DND-41 (cell line): ENCODE measurements around the gene SPAG5.

Experiments
- ATAC-seq: fragments of 200-7000 bp; cut with Tn5 transposase; 3 replicates; pipeline ENCODE4 v1.9.1; 2021; ENCODE audit warnings: low read depth; ENCODE audit not compliant: insufficient read depth
- DNase-seq: peaks from one replicate; pipeline ENCODE4 v3.0.0-alpha.2; 2020
- H2AFZ ChIP-seq: 2 replicates; pipeline ENCODE4 v1.6.0; 2012; ENCODE audit warnings: low read depth, low read length
- H3K27ac ChIP-seq: 2 replicates; pipeline ENCODE4 v1.5.1; 2012; ENCODE audit warnings: low read length, inconsistent platforms
- H3K27me3 ChIP-seq: fragments of 200-600 bp; sonication (generic); 2 replicates; pipeline ENCODE4 v1.6.0; 2012; ENCODE audit warnings: low read length, mild to moderate bottlenecking, inconsistent platforms; ENCODE audit not compliant: insufficient read depth, poor library complexity
- H3K36me3 ChIP-seq: 2 replicates; pipeline ENCODE4 v1.5.1; 2012; ENCODE audit warnings: low read length, inconsistent platforms; ENCODE audit not compliant: insufficient read depth
- H3K4me1 ChIP-seq: 2 replicates; pipeline ENCODE4 v1.5.1; 2012; ENCODE audit warnings: mild to moderate bottlenecking, low read length; ENCODE audit not compliant: insufficient read depth
- H3K4me2 ChIP-seq: 2 replicates; pipeline ENCODE4 v1.6.0; 2012; ENCODE audit warnings: mild to moderate bottlenecking, moderate library complexity, low read length, inconsistent platforms; ENCODE audit not compliant: insufficient read depth
- H3K4me3 ChIP-seq, 2 experiments: fragments of 200-600 bp in 1 of 2; shearing (Covaris generic) in 1 of 2; 2 replicates each; pipeline ENCODE4 v1.5.1; 2012 to 2016; ENCODE audit warnings: inconsistent platforms in 2 of 2, low read length in 2 of 2, mild to moderate bottlenecking in 2 of 2, low read depth in 1 of 2, moderate library complexity in 1 of 2
- H3K79me2 ChIP-seq: 2 replicates; pipeline ENCODE4 v1.6.0; 2012; ENCODE audit warnings: low read length, inconsistent platforms; ENCODE audit not compliant: insufficient read depth
- H3K9ac ChIP-seq: 2 replicates; pipeline ENCODE4 v1.6.0; 2012; ENCODE audit warnings: low read depth, mild to moderate bottlenecking, inconsistent platforms, low read length, moderate library complexity
- H3K9me3 ChIP-seq: 2 replicates; pipeline ENCODE4 v1.5.1; 2012; ENCODE audit warnings: low read length, moderate library complexity, mild to moderate bottlenecking, inconsistent platforms; ENCODE audit not compliant: insufficient read depth, severe bottlenecking
- H4K20me1 ChIP-seq: 2 replicates; pipeline ENCODE4 v1.6.0; 2012; ENCODE audit warnings: low read length; ENCODE audit not compliant: insufficient read depth
- CTCF ChIP-seq: IDR thresholded peaks from 2 replicates; pipeline ENCODE4 v1.5.1; 2012; ENCODE audit warnings: borderline replicate concordance, low read length, moderate library complexity, mild to moderate bottlenecking; ENCODE audit not compliant: poor library complexity, severe bottlenecking; ENCODE audit errors: extremely low read depth
- EZH2 ChIP-seq: IDR thresholded peaks from 3 replicates; pipeline ENCODE4 v1.6.1; 2012; ENCODE audit warnings: borderline replicate concordance, low read depth, mild to moderate bottlenecking, moderate library complexity, low read length, inconsistent platforms; ENCODE audit not compliant: severe bottlenecking

Gene SPAG5

GRCh38 chr17:28635506-28635905, 36.7 kb upstream of the SPAG5 start:
- no peak overlapping the region for H3K4me2 ChIP-seq
- H3K27ac ChIP-seq, result no peak overlapping the region
- no peak overlapping the region for H3K9ac ChIP-seq
- peaks cover 97% of the 10 kb centered on the region for H3K36me3 ChIP-seq
- DNase-seq (no peak), ATAC-seq (no peak)
- no peak overlapping the region for H2AFZ ChIP-seq
- no peak overlapping the region for H3K4me3 ChIP-seq
- H4K20me1 ChIP-seq, result peaks cover 35% of the 10 kb centered on the region
- no peaks in the 10 kb centered on the region for H3K9me3 ChIP-seq
- H3K4me1 ChIP-seq, result peaks cover 8% of the 10 kb centered on the region; the same call in 1 of the 2 replicates
- no peak for TF ChIP-seq EZH2
- no peak for TF ChIP-seq CTCF
- H3K79me2 ChIP-seq, result peaks cover 32% of the 10 kb centered on the region
- no peaks in the 10 kb centered on the region for H3K27me3 ChIP-seq

- no peaks in the 10 kb centered on the region for H3K27me3 ChIP-seq
- no peak overlapping the region for H3K4me3 ChIP-seq
- no peak for ATAC-seq
- H3K36me3 ChIP-seq, result peaks cover 98% of the 10 kb centered on the region
- no peak overlapping the region for H3K4me2 ChIP-seq
- peaks cover 35% of the 10 kb centered on the region for H4K20me1 ChIP-seq
- H3K9ac ChIP-seq, result no peak overlapping the region
- TF ChIP-seq EZH2, result no peak
- TF ChIP-seq CTCF, result no peak
- peaks cover 6% of the 10 kb centered on the region; the same call in 1 of the 2 replicates for H3K4me1 ChIP-seq
- H3K27ac ChIP-seq, result no peak overlapping the region
- H3K9me3 ChIP-seq, result no peaks in the 10 kb centered on the region
- H3K79me2 ChIP-seq, result peaks cover 30% of the 10 kb centered on the region
- DNase-seq, result no peak
- no peak overlapping the region for H2AFZ ChIP-seq
Measured at GRCh38 chr17:28634206-28634865, 35.5 kb upstream of the SPAG5 start.

GRCh38 chr17:28626818-28627217, 28.0 kb upstream of the SPAG5 start:
- no peak for TF ChIP-seq CTCF
- no peak for TF ChIP-seq EZH2

More at GRCh38 chr17:28626818-28627217, 28.0 kb upstream of the SPAG5 start:
- ATAC-seq (no peak), DNase-seq (no peak)
- Histone ChIP-seq H3K9ac (no peak overlapping the region), H2AFZ (no peak overlapping the region), H3K27ac (no peak overlapping the region), H3K9me3 (no peaks in the 10 kb centered on the region), H3K4me3 (no peak overlapping the region), H3K4me1 (no peaks in the 10 kb centered on the region), H3K27me3 (no peaks in the 10 kb centered on the region), H3K4me2 (no peak overlapping the region), H3K36me3 (peaks cover 85% of the 10 kb centered on the region), H3K79me2 (no peaks in the 10 kb centered on the region), H4K20me1 (no peaks in the 10 kb centered on the region)
